Central memory CD4-positive, alpha-beta T cell (primary cell): ENCODE data around the gene KEL.

ENCODE experiments used
- DNase-seq: peaks from one replicate; pipeline ENCODE4 v3.0.0; 2022

KEL gene

DNA sequence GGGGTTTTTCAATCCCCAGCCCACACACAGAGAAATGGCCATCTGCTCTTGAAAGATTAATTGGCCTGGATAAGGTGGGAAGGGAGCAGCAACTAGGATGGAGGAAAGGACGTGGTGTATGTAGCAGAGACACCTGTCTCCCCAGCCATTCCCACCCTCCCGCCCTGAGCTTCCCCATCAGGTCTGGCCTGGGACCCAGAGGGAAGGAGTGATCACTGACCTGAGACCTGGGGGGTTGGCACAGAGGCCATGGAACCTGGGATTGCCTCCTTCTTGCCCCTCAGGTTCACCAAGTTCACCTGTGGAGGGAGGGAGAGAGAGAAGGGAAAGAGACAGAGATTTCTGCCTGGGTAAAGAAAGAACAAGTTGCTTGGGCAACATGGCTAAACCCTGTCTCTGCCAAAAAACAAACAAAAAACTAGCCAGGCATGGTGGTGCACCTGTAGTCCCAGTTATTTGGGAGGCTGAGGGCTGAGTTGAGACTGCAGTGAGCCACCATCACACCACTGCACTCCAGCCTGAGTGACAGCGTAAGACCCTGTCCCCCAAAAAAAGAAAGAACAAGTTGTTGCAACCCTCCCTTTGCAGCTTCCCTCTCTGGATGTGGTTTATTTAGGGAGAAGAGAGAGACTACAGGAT is 65.3 kb downstream of the KEL start:
- DNase-seq: no peak

GRCh38 chr7:142896151-142896550 is 66.0 kb downstream of the KEL start:
- no peak for DNase-seq

GRCh38 chr7:142894985-142895593 is 67.1 kb downstream of the KEL start:
- DNase-seq: no peak

DNA sequence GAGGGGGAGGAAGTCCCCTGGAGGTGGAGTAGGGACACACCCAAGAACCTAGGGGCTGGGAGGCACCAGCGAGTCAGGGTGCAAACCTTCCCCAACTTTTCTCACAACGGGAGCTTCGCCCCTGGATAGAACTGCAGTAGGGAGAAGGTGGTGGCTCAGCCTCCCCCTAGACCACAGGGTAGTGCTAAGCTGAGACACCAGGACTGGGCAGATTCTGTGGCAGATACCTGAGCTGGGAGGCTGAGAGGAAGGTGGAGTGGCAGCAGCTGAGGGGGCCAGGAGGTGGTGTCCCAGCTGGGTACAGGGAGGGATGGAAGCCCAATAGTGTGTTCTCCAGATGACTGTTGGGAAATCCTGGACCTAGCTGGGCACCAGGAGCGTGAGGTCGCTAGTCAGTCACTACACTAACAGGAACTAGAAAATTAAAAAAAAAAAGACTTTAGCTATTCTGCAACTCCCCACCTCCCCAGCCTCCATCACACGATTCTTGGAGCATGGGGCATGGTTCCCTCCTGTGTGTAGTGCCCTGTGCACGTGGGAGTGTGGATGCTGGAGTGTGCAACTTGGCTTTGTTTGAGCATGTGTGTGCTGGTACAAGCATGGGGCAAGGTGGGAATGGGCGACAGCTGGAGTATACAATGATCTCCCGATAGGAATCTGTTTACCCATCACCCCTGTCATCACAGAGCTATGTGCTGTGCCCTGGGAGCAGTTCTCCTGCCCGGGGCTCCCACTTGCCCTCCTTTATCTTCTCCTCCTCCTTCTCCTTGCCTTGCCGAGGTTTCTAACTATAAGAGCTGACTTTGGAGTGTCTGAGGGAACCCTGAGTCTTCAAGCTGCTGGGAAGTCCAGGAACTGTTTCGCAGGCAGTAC is 67.8 kb downstream of the KEL start:
- DNase-seq: no peak

DNA sequence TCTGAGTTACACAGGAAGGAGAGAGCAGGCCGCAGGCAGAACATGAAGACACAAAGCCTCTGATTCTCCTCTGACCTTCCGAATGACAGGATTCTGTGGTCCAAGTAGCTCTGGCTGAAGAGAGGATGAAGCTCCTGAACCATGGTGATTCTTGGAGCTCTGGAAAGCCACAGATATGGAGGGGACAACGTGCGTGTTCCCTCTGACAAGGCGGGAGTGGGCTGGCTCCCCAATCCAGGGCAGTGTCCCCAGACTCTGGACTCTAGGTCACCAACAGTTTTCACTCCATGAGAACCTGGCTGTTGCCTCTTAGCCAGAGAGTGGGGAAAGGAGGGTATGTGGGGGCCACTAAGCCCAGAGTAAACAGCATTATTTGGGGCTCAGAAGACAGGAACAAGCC is 69.2 kb downstream of the KEL start:
- DNase-seq: no peak

GRCh38 chr7:142891490-142892082 is 70.6 kb downstream of the KEL start:
- no peak for DNase-seq
